HG02678 (cell line): ENCODE data around the gene BRD3.
"Not testable (repeated sequence)": the region's sequence is repeated elsewhere in the genome, so short reads cannot be mapped to it uniquely, and the experiment has no call there.

ENCODE experiments used
- ATAC-seq: cut with Tn5 transposase; IDR thresholded peaks from one replicate; pipeline ENCODE4 v1.9.1; 2021; ENCODE audit warnings: mild to moderate bottlenecking, moderate library complexity; ENCODE audit not compliant: unreplicated experiment

Gene BRD3

GRCh38 chr9:133993635-133994253 is 74.1 kb downstream of the BRD3 start:
- ATAC-seq: no peak

GRCh38 chr9:133992780-133993634 is 74.8 kb downstream of the BRD3 start:
- peak; percentile 54 for ATAC-seq

- ATAC-seq: peak; percentile 60
Observed at GRCh38 chr9:133991964-133992779, 75.7 kb downstream of the BRD3 start, which contains the start of gene VAV2. TSS of gene VAV2 (minus strand) at chr9:133992324. CDS start at chr9:133992278, 46 bp downstream.

DNA sequence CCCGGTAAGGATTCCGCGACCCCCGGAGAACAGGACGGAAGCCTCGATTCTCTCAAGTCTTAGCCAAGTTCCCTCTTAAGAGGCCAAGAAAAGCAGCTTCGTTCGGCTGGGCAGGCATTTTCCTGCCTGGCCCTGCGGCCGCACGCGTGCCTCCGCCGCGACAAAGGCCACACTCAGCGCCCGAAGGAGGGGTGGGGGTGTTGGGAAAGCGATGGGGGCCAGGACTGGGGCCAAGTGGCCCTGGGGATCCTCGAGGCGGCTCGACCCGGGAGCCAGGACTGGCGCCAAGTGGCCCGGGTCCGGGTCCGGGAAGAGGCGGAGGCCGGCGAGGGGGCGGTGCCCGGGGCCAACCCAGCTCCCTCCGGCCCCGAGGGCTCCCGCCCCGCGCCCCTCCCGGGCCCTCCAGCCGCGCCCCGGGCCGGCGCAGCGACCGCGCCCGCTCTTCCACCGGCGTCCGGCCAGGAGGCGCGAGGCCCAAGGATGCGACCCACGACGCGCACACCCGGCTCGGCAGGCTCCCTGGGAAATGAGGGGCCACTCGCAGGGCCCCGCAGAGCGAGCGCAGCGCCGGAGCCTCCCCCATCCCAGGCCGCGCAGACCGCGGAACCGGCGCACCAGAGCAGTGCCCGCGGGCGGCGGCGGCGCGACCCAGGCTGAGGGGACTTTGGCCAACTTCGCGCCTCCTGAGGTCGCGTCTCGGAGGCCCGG is 76.5 kb downstream of the BRD3 start:
- peak; percentile 4 for ATAC-seq

GRCh38 chr9:133990366-133991213 is 77.2 kb downstream of the BRD3 start:
- no peak for ATAC-seq

DNA sequence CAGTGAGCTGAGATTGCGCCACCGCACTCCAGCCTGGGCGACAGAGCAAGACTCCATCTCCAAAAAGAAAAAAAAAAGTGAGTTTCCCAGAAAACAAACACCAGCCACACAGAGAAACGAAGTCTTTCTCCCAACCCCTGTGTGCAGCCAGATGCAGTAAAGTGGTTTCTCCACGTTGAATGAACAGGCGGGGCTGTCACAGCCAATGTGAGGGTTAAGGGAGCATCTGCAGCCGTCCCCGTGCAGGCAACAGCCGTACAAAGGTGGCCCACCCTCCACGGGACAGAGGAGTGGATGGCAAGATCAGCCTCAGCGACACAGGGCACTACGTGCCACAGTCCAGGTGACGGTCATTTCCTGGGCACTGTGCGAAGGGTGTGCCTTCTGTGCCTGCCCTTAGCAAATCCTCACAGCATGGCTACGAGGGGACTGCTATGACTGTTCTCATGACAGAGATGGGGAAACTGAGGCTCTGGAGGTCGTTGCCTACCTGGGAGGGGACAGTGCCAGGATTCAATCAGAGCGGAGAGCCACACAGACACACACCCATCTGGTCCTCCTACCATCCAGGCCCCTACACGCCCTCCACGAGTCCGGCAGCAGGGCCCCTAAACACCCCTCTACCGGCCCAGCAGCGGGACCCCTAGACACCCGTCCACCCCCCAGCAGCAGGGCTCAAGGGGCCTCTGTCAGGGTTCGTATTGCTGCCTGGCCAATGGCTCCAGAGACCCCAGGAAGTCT is 78.0 kb downstream of the BRD3 start:
- ATAC-seq: no peak

DNA sequence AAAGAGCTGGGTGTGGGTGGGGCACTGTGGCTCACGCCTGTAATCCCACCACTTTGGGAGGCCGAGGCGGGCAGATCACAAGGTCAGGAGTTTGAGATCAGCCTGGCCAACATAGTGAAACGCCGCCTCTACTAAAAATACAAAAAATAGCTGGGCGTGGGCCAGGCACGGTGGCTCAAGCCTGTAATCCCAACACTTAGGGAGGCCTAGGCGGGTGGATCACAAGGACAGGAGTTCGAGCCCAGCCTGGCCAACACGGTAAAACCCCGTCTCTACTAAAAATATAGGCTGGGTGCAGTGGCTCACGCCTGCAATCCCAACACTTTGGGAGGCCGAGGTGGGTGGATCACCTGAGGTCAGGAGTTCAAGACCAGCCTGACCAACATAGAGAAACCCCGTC is 79.1 kb downstream of the BRD3 start:
- not testable (repeated sequence) for ATAC-seq

DNA sequence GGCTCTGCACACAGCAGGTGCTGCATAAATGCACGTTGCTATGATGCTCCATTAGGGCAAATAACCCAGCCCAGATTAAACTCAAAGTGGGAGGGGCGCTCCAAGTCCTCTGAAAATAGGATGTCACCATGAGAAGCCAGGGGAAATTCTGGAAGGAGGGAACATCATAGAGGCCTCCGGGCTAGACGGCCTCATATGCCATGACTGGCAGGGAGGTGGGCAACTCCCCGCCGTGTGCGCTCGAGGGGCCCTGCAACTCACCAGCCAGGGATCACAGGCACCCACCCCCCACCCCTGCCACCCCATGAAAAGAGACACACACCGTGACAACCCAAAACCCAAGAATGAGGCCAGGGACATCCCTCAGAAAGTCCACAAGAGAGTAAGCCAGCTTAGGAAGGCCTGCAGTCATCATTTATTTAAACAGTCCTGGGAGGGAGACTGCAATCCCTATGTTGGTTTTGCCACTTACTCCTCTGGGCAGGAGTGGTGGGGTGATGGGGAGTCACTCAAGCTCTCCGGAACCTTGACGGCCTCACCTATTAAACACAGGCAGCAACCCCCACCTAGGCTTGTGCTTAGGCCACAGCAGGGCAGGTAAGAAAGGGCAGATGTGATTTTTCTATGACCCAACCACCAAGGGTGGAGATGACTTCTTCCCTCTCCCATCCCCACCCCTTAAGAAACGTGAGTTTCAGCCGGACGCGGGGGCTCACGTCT is 79.7 kb downstream of the BRD3 start:
- ATAC-seq: no peak

DNA sequence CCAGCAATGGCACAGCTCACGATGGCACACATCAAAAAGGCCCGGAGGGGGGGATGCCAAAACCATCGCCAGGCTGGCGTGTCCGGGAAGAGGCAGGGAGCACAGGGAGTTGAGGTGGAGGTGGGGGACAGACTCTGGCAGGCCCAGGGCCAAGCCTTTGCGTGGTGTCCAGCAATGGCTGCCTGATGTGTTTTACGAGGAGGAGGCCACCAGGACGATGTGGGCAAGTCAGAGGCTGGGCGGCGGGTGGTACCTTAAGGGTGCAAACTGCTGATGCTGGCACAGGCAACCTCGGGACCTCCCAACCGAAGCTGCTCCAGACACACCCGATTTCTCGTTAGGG is 80.4 kb downstream of the BRD3 start:
- no peak for ATAC-seq

- ATAC-seq: no peak
Observed at GRCh38 chr9:133986774-133987445, 80.9 kb downstream of the BRD3 start.

DNA sequence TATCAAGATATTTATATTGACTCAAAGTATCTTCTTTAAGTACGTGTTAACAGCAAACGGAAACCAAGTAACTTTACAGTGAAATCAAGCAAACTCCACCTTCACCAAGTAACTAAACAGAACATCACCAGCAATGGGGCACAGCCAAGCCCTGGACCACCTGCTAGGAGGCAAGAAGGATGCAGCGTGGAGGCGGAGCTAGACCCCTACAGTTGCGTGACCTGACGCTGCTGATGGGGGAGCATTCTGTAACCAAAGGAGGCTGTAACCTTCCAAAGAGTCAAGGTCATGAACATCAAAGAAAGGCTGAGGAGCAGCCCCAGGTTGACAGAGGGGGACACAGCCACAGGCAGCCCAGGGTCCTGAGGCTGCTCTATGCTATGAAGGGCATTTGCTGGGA is 81.8 kb downstream of the BRD3 start:
- no peak for ATAC-seq

DNA sequence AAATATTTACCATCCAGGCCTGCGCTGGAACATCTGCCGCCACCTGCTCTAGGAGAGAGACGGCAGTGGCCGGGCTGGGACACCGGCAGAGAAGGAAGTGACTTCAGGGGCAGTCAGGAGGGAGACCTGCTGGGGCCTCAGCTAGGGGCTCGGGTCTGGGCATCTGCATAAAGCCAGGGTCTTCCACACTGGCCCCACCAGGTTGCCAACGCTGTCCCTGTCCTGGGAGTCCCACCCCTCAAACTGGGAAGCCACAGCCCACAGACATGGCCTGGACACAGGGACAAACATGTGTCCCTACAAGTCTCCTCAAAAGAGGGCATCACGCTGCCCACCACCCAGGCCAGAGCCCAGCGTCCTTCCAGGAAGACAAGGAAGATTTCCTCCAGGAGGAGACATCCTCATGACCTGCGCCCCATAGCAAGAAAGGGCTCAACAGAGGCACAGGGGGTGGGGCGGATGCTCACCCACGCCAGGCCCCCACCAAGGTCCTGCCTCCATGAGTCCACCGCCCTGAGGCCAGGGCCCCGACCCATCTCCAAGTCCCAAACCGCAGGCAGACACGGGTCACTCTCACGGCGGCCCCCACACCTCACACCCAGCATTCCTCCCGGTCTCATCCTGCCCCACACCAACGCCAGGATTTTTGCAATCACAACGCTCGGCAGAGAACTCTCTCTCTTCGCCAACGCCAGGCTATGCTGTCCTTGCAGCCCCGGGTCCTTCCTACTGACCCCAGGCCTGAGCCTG is 84.7 kb downstream of the BRD3 start:
- ATAC-seq: no peak

- ATAC-seq: no peak
Observed at GRCh38 chr9:133981958-133982681, 85.7 kb downstream of the BRD3 start.

DNA sequence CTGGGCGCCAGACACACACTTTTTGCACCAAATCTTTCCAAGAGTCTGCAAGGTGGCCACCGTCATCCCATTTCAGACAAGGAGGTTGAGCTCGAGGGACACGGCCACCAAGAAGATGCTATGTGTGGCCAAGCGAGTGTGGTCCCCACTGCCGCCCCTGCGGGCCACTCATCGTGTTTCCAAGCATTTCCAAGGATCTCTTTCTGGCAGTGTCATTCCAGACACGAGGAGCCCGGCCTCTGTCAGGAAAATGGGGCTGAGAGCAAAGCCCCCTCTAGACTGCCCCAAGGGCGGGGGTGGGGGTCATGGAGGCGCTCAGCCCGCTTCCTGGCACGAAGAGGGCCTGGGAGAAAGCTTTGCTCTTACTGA is 86.3 kb downstream of the BRD3 start:
- no peak for ATAC-seq

- no peak for ATAC-seq
Observed at GRCh38 chr9:133980864-133981588, 86.8 kb downstream of the BRD3 start.
